K562 (cell line): ENCODE data around the gene WFIKKN1. TPM values are rescaled to one million over a fixed set of nuclear protein-coding genes. Genes with fewer than 3 reads are reported as not detected.

Source experiments
- EHMT2 ChIP-seq: fragments of 450-650 bp; IDR thresholded peaks from 2 replicates; pipeline ENCODE4 v1.6.1; 2018; ENCODE audit warnings: antibody characterized with exemption
- ETV1 ChIP-seq: fragments of 450-650 bp; conservative IDR thresholded peaks from 2 replicates; pipeline ENCODE4 v1.6.1; 2016; ENCODE audit warnings: missing genetic modification characterization, control low read depth, low read depth, missing compliant biosample characterization
- GABPB1 ChIP-seq: sonication (generic); formaldehyde crosslinking; IDR thresholded peaks from 2 replicates; pipeline ENCODE4 v1.8.0; 2022; ENCODE audit warnings: mild to moderate bottlenecking, missing genetic modification reagents
- NCOR1 ChIP-seq: fragments of 450-650 bp; IDR thresholded peaks from 2 replicates; pipeline ENCODE4 v1.6.1; 2016; ENCODE audit warnings: mild to moderate bottlenecking, moderate library complexity
- NFXL1 ChIP-seq: fragments of 450-650 bp; formaldehyde crosslinking; IDR thresholded peaks from 2 replicates; pipeline ENCODE4 v1.4.0; 2021; ENCODE audit warnings: mild to moderate bottlenecking
- NUFIP1 ChIP-seq: fragments of 450-650 bp; IDR thresholded peaks from 2 replicates; pipeline ENCODE4 v1.6.1; 2018; ENCODE audit not compliant: partially characterized antibody
- PCBP1 ChIP-seq: fragments of 200-400 bp; formaldehyde crosslinking; IDR thresholded peaks from 2 replicates; pipeline ENCODE4 v1.6.1; 2018; ENCODE audit warnings: mild to moderate bottlenecking, low read depth, low read length; ENCODE audit not compliant: poor library complexity, severe bottlenecking
- PHF20 ChIP-seq: fragments of 450-650 bp; IDR thresholded peaks from 2 replicates; pipeline ENCODE4 v1.6.1; 2018; ENCODE audit not compliant: partially characterized antibody
- ZNF586 ChIP-seq: fragments of 450-650 bp; formaldehyde crosslinking; conservative IDR thresholded peaks from 2 replicates; pipeline ENCODE4 v1.4.0; 2020; ENCODE audit warnings: mild to moderate bottlenecking, moderate library complexity
- ZNF644 ChIP-seq: fragments of 200-800 bp; sonication (Bioruptor generic); IDR thresholded peaks from 2 replicates; pipeline ENCODE4 v1.6.1; 2016; ENCODE audit warnings: low read depth, missing genetic modification characterization, missing compliant biosample characterization
- polyA plus RNA-seq, 8 experiments: library from polyadenylated mRNA; depleted of rRNA in 4 of 8; stranded (reverse) in 5 of 8; unstranded in 3 of 8; fragments of >200 nt; fragmentation: Nextera tagmentation in 2 of 8; fragmentation: Illumina TruSeq in 1 of 8; extraction: Ambion mirVana in 2 of 8; extraction: Trizol in 1 of 8; gene quantifications; 2 replicates each; pipeline versions ENCODE4 v1.2.1 to v1.2.3, GENCODE V29; 2011 to 2014; ENCODE audit warnings: inconsistent platforms in 1 of 8, missing spikeins in 1 of 8
- total RNA-seq, 7 experiments: library from RNA; depleted of rRNA in 6 of 7; stranded (reverse); fragments of >200 nt in 6 of 7; fragmentation: Illumina TruSeq in 2 of 7; extraction: Trizol in 2 of 7; gene quantifications; 2 replicates each; pipeline versions ENCODE4 v1.2.1 to v1.2.3, GENCODE V29; 2011 to 2021; ENCODE audit warnings: low replicate concordance in 1 of 7
- TF ChIP-seq, protein P1 (sequence below): fragments of 250-450 bp; sonication (Bioruptor Pico); IDR thresholded peaks from 2 replicates; pipeline ENCODE4 v1.4.0; 2020
- TF ChIP-seq, protein P2 (sequence below): fragments of 250-450 bp; sonication (Bioruptor Pico); IDR thresholded peaks from 2 replicates; pipeline ENCODE4 v1.8.0; 2022; ENCODE audit warnings: inconsistent platforms, mild to moderate bottlenecking, moderate library complexity, borderline replicate concordance
- TF ChIP-seq, protein P3 (sequence below), 2 experiments: IDR thresholded peaks; 2 replicates each; pipeline ENCODE4 v1.6.1; 2012; ENCODE audit warnings: improper control_type of control experiment in 2 of 2, low read depth in 2 of 2, low read length in 2 of 2, borderline replicate concordance in 1 of 2
- TF ChIP-seq, protein P4 (sequence below): fragments of 250-450 bp; sonication (Bioruptor Pico); IDR thresholded peaks from 2 replicates; pipeline ENCODE4 v1.8.0; 2021; ENCODE audit warnings: borderline replicate concordance, mild to moderate bottlenecking, moderate library complexity; ENCODE audit not compliant: poor library complexity, severe bottlenecking
- TF ChIP-seq, protein P5 (sequence below): sonication (generic); formaldehyde crosslinking; IDR thresholded peaks from 2 replicates; pipeline ENCODE4 v1.8.0; 2022; ENCODE audit warnings: missing genetic modification reagents, mild to moderate bottlenecking, moderate library complexity, borderline replicate concordance

WFIKKN1 gene
- total and polyA plus RNA-seq, 9 of the 15 experiments (the other 6 are each of a cell fraction or from before 2014, with no cell fraction given): 0.14 to 1.1 (median 0.50) TPM; not detected in 4

DNA sequence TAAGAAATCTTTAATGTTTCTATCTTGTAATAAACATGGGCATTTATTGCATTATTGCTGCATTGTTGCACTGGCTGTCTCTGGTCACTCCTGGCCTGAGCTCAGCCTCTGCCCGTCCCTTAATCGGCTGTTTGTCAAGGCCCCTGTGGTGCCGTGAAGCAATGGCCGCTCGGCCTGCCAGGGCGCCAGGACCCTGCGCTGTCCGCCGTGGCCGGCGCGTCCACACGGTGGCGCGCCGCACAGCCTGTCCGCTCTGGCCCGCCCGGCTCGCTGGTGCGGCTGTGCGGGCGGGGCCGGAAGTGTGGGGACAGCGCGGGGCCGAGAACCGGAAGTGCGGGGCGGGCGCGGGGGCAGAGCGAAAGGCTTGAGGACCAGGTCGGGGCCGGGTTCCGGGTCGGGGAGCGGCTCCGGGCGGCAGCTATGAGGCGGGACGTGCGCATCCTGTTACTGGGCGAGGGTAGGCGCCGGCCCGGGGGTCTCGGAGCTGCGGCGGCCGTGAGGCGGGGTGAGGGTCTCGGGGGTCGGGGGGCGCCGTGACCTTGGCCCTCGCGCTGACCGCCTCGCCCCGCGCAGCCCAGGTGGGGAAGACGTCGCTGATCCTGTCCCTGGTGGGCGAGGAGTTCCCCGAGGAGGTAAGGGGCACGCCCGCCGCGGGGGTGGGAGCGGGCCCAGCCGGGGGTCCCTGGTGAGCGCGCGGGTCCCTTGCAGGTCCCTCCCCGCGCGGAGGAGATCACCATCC, 37.2 kb downstream of the WFIKKN1 start, which contains the start of gene RHOT2 (continued):
- TF ChIP-seq, protein P1, sequence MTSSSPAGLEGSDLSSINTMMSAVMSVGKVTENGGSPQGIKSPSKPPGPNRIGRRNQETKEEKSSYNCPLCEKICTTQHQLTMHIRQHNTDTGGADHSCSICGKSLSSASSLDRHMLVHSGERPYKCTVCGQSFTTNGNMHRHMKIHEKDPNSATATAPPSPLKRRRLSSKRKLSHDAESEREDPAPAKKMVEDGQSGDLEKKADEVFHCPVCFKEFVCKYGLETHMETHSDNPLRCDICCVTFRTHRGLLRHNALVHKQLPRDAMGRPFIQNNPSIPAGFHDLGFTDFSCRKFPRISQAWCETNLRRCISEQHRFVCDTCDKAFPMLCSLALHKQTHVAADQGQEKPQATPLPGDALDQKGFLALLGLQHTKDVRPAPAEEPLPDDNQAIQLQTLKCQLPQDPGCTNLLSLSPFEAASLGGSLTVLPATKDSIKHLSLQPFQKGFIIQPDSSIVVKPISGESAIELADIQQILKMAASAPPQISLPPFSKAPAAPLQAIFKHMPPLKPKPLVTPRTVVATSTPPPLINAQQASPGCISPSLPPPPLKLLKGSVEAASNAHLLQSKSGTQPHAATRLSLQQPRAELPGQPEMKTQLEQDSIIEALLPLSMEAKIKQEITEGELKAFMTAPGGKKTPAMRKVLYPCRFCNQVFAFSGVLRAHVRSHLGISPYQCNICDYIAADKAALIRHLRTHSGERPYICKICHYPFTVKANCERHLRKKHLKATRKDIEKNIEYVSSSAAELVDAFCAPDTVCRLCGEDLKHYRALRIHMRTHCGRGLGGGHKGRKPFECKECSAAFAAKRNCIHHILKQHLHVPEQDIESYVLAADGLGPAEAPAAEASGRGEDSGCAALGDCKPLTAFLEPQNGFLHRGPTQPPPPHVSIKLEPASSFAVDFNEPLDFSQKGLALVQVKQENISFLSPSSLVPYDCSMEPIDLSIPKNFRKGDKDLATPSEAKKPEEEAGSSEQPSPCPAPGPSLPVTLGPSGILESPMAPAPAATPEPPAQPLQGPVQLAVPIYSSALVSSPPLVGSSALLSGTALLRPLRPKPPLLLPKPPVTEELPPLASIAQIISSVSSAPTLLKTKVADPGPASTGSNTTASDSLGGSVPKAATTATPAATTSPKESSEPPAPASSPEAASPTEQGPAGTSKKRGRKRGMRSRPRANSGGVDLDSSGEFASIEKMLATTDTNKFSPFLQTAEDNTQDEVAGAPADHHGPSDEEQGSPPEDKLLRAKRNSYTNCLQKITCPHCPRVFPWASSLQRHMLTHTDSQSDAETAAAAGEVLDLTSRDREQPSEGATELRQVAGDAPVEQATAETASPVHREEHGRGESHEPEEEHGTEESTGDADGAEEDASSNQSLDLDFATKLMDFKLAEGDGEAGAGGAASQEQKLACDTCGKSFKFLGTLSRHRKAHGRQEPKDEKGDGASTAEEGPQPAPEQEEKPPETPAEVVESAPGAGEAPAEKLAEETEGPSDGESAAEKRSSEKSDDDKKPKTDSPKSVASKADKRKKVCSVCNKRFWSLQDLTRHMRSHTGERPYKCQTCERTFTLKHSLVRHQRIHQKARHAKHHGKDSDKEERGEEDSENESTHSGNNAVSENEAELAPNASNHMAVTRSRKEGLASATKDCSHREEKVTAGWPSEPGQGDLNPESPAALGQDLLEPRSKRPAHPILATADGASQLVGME: no peak
- TF ChIP-seq PHF20 (no peak), ETV1 (0 out of 2 replicates have a peak, but pooled peaks have one; percentile 38), NUFIP1 (no peak), ZNF586 (CRISPR knock-in tag) (no peak), PCBP1 (peak; percentile 68), EHMT2 (no peak), NFXL1 (CRISPR knock-in tag) (no peak), ZNF644 (no peak), NCOR1 (no peak), GABPB1 (peak; percentile 96)
- TF ChIP-seq, protein P2, sequence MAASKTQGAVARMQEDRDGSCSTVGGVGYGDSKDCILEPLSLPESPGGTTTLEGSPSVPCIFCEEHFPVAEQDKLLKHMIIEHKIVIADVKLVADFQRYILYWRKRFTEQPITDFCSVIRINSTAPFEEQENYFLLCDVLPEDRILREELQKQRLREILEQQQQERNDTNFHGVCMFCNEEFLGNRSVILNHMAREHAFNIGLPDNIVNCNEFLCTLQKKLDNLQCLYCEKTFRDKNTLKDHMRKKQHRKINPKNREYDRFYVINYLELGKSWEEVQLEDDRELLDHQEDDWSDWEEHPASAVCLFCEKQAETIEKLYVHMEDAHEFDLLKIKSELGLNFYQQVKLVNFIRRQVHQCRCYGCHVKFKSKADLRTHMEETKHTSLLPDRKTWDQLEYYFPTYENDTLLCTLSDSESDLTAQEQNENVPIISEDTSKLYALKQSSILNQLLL (CRISPR knock-in tag): no peak
- TF ChIP-seq, protein P3, sequence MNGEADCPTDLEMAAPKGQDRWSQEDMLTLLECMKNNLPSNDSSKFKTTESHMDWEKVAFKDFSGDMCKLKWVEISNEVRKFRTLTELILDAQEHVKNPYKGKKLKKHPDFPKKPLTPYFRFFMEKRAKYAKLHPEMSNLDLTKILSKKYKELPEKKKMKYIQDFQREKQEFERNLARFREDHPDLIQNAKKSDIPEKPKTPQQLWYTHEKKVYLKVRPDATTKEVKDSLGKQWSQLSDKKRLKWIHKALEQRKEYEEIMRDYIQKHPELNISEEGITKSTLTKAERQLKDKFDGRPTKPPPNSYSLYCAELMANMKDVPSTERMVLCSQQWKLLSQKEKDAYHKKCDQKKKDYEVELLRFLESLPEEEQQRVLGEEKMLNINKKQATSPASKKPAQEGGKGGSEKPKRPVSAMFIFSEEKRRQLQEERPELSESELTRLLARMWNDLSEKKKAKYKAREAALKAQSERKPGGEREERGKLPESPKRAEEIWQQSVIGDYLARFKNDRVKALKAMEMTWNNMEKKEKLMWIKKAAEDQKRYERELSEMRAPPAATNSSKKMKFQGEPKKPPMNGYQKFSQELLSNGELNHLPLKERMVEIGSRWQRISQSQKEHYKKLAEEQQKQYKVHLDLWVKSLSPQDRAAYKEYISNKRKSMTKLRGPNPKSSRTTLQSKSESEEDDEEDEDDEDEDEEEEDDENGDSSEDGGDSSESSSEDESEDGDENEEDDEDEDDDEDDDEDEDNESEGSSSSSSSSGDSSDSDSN (IDR thresholded peaks at IDR 0.05; ENCODE audit: borderline replicate concordance in 1 of 2, low read depth in 2 of 2, low read length in 2 of 2): peak in 1 of 2 experiments; percentile 43; a peak in 1 of 4 replicates
- TF ChIP-seq, protein P4, sequence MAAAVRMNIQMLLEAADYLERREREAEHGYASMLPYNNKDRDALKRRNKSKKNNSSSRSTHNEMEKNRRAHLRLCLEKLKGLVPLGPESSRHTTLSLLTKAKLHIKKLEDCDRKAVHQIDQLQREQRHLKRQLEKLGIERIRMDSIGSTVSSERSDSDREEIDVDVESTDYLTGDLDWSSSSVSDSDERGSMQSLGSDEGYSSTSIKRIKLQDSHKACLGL (CRISPR knock-in tag): no peak
- TF ChIP-seq, protein P5, sequence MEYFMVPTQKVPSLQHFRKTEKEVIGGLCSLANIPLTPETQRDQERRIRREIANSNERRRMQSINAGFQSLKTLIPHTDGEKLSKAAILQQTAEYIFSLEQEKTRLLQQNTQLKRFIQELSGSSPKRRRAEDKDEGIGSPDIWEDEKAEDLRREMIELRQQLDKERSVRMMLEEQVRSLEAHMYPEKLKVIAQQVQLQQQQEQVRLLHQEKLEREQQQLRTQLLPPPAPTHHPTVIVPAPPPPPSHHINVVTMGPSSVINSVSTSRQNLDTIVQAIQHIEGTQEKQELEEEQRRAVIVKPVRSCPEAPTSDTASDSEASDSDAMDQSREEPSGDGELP (CRISPR knock-in tag): peak; percentile 68
